KMS-11 (cell line): ENCODE measurements around the gene CD2.

ENCODE experiments used
- H2AFZ ChIP-seq: fragments of 200-600 bp; sonication (generic); 2 replicates; pipeline ENCODE4 v1.6.1; 2016; ENCODE audit warnings: antibody characterized with exemption, mixed run types, low read depth
- H3K27ac ChIP-seq: fragments of 200-600 bp; sonication (generic); 2 replicates; pipeline ENCODE4 v1.6.1; 2016; ENCODE audit warnings: mild to moderate bottlenecking, mixed run types
- H3K27me3 ChIP-seq: fragments of 200-600 bp; sonication (generic); 2 replicates; pipeline ENCODE4 v1.6.1; 2017; ENCODE audit warnings: mild to moderate bottlenecking, low read depth, mixed run types, moderate library complexity; ENCODE audit not compliant: insufficient read depth
- H3K36me3 ChIP-seq: fragments of 200-600 bp; sonication (generic); 2 replicates; pipeline ENCODE4 v1.6.1; 2017; ENCODE audit warnings: mild to moderate bottlenecking, mixed run types; ENCODE audit not compliant: insufficient read depth
- H3K4me1 ChIP-seq: fragments of 200-600 bp; sonication (generic); 2 replicates; pipeline ENCODE4 v1.6.1; 2016; ENCODE audit warnings: mild to moderate bottlenecking, low read depth, mixed run types; ENCODE audit not compliant: poor library complexity, severe bottlenecking
- H3K4me2 ChIP-seq: fragments of 200-600 bp; sonication (generic); 2 replicates; pipeline ENCODE4 v1.7.0; 2016; ENCODE audit warnings: mild to moderate bottlenecking, mixed run types
- H3K4me3 ChIP-seq: fragments of 200-600 bp; sonication (generic); IDR thresholded peaks from 2 replicates; pipeline ENCODE4 v1.6.1; 2017; ENCODE audit warnings: low read depth, low read length, mixed read lengths; ENCODE audit not compliant: insufficient read depth
- H3K79me2 ChIP-seq: fragments of 200-600 bp; sonication (generic); 2 replicates; pipeline ENCODE4 v1.6.1; 2016; ENCODE audit warnings: low read depth, mixed run types; ENCODE audit not compliant: insufficient read depth
- H3K9ac ChIP-seq: fragments of 200-600 bp; sonication (generic); 2 replicates; pipeline ENCODE4 v1.6.1; 2016; ENCODE audit warnings: mild to moderate bottlenecking, mixed run types
- H4K20me1 ChIP-seq: fragments of 200-600 bp; sonication (generic); 2 replicates; pipeline ENCODE4 v1.6.1; 2016; ENCODE audit warnings: mild to moderate bottlenecking, mixed run types; ENCODE audit not compliant: insufficient read depth
- TF ChIP-seq, protein P1 (sequence below): fragments of 200-600 bp; sonication (generic); conservative IDR thresholded peaks from 2 replicates; pipeline ENCODE4 v1.6.1; 2017; ENCODE audit warnings: low read depth, mild to moderate bottlenecking, antibody characterized with exemption, low read length, moderate library complexity, mixed read lengths

Gene CD2

GRCh38 chr1:116754198-116754977, at the start of gene CD2:
Gene CD2, plus strand, starts transcription at chr1:116754430. Its CDS starts 63 bp downstream, at chr1:116754493.
- Histone ChIP-seq H3K4me3 (no peak within 1 kb of the TSS), H3K4me2 (no peak within 1 kb of the TSS), H4K20me1 (no peaks in the 10 kb centered on the region), H3K36me3 (no peaks in the 10 kb centered on the region), H2AFZ (no peak within 1 kb of the TSS), H3K4me1 (no peaks in the 10 kb centered on the region), H3K27me3 (no peaks in the 10 kb centered on the region), H3K79me2 (no peaks in the 10 kb centered on the region), H3K27ac (no peak within 1 kb of the TSS), H3K9ac (no peak within 1 kb of the TSS)
- TF ChIP-seq, protein P1, sequence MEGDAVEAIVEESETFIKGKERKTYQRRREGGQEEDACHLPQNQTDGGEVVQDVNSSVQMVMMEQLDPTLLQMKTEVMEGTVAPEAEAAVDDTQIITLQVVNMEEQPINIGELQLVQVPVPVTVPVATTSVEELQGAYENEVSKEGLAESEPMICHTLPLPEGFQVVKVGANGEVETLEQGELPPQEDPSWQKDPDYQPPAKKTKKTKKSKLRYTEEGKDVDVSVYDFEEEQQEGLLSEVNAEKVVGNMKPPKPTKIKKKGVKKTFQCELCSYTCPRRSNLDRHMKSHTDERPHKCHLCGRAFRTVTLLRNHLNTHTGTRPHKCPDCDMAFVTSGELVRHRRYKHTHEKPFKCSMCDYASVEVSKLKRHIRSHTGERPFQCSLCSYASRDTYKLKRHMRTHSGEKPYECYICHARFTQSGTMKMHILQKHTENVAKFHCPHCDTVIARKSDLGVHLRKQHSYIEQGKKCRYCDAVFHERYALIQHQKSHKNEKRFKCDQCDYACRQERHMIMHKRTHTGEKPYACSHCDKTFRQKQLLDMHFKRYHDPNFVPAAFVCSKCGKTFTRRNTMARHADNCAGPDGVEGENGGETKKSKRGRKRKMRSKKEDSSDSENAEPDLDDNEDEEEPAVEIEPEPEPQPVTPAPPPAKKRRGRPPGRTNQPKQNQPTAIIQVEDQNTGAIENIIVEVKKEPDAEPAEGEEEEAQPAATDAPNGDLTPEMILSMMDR = no peak

DNA sequence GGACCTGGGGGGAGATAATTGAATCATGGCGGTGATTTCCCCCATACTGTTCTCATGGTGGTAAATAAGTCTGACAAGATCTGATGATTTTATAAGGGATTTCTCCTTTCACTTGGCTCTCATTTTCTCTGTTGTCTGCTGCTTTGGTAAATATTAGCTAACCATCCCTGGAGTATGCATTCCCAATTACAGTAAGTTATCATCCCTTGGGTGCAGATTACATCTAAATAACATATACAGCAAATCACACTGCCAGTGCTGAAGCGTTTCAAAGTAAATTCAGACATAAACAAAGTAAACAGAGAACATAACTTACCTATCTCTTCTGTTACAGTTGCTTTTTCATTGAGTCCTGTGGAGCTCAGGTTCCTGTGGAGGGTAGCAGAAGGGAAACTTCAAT, 48.1 kb upstream of the CD2 start:
- TF ChIP-seq, protein P1 = no peak
- H3K27ac ChIP-seq = no peak overlapping the region
- H2AFZ ChIP-seq = no peak overlapping the region
- H3K4me2 ChIP-seq = no peak overlapping the region
- no peaks in the 10 kb centered on the region for H4K20me1 ChIP-seq
- no peaks in the 10 kb centered on the region for H3K27me3 ChIP-seq
- H3K9ac ChIP-seq = no peak overlapping the region
- H3K4me3 ChIP-seq = no peak overlapping the region
- H3K79me2 ChIP-seq = no peaks in the 10 kb centered on the region
- H3K36me3 ChIP-seq = no peaks in the 10 kb centered on the region
- no peaks in the 10 kb centered on the region for H3K4me1 ChIP-seq

GRCh38 chr1:116706841-116707240, 47.4 kb upstream of the CD2 start:
- Histone ChIP-seq H3K27ac (no peak overlapping the region), H3K4me2 (no peak overlapping the region), H2AFZ (no peak overlapping the region), H3K36me3 (no peaks in the 10 kb centered on the region), H4K20me1 (no peaks in the 10 kb centered on the region), H3K27me3 (no peaks in the 10 kb centered on the region), H3K9ac (no peak overlapping the region), H3K4me1 (no peaks in the 10 kb centered on the region), H3K4me3 (no peak overlapping the region), H3K79me2 (no peaks in the 10 kb centered on the region)
- TF ChIP-seq, protein P1 = no peak

- Histone ChIP-seq H4K20me1 (no peaks in the 10 kb centered on the region), H3K4me1 (no peaks in the 10 kb centered on the region), H3K27me3 (no peaks in the 10 kb centered on the region), H3K4me3 (no peak overlapping the region), H3K9ac (no peak overlapping the region), H3K27ac (no peak overlapping the region), H3K79me2 (no peaks in the 10 kb centered on the region), H3K4me2 (no peak overlapping the region), H2AFZ (no peak overlapping the region), H3K36me3 (no peaks in the 10 kb centered on the region)
- TF ChIP-seq, protein P1 = no peak
Observed at GRCh38 chr1:116708255-116708900, 45.9 kb upstream of the CD2 start.
